ENCODE measurements around the gene PLEKHB1. TPM values are rescaled to one million over a fixed set of nuclear protein-coding genes. Genes with fewer than 3 reads are reported as not detected.
A peak's percentile ranks its signal among the peaks of the same experiment; 100 is the strongest.
"Not testable (repeated sequence)": the region's sequence is repeated elsewhere in the genome, so short reads cannot be mapped to it uniquely, and the experiment has no call there.

The PLEKHB1 gene
- total RNA-seq, 4 donors from 2014 or later, result 4.2 to 10.4 (median 5.3) TPM

DNA sequence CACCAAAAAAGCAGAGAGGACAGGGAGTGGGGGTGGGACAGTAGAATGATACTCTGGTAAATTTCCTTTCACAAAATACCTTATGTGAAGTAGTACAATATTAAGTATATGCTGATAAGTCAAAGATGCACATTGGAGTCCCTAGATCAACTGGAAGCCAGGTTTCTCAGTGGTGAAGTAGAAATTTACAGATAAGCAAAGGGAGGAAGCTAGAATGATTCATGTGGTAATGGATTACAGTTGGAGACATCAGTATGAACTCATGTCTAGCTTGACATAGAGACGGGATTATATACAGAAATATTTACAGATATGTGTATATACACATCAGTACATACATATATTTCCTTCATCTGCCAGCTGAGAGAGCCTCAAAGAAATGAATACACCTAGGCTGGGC lies 21.5 kb downstream of the PLEKHB1 start:
- TF ChIP-seq POLR2A (IDR thresholded peaks at IDR 0.05), result no peak
- TF ChIP-seq, protein P1, sequence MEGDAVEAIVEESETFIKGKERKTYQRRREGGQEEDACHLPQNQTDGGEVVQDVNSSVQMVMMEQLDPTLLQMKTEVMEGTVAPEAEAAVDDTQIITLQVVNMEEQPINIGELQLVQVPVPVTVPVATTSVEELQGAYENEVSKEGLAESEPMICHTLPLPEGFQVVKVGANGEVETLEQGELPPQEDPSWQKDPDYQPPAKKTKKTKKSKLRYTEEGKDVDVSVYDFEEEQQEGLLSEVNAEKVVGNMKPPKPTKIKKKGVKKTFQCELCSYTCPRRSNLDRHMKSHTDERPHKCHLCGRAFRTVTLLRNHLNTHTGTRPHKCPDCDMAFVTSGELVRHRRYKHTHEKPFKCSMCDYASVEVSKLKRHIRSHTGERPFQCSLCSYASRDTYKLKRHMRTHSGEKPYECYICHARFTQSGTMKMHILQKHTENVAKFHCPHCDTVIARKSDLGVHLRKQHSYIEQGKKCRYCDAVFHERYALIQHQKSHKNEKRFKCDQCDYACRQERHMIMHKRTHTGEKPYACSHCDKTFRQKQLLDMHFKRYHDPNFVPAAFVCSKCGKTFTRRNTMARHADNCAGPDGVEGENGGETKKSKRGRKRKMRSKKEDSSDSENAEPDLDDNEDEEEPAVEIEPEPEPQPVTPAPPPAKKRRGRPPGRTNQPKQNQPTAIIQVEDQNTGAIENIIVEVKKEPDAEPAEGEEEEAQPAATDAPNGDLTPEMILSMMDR (IDR thresholded peaks at IDR 0.05 in 4 of 5, conservative IDR thresholded peaks at IDR 0.05 in 1 of 5), result no peak
- in situ Hi-C loops (cut with MboI; ENCODE audit: low sequenced_read_pairs in 4 of 4), result loop anchor here in 2 of 4 donors (10.0 kb wide), 1 partner anchor 313 kb away; no protein-coding TSS in a partner anchor
- H3K9me3 ChIP-seq, result no peaks in the 10 kb centered on the region
- DNase-seq (no peak), ATAC-seq (no peak)
- H3K4me1 ChIP-seq, result peaks cover 5 to 18% of the 10 kb centered on the region in 2 donors
- H3K27ac ChIP-seq, result no peak overlapping the region
- H3K4me3 ChIP-seq, result no peak overlapping the region
- no peaks in the 10 kb centered on the region for H3K36me3 ChIP-seq
- intact Hi-C loops (cut with DNase I; ENCODE audit: low total_unique reads), result no loop called here
- no peaks in the 10 kb centered on the region for H3K27me3 ChIP-seq

DNA sequence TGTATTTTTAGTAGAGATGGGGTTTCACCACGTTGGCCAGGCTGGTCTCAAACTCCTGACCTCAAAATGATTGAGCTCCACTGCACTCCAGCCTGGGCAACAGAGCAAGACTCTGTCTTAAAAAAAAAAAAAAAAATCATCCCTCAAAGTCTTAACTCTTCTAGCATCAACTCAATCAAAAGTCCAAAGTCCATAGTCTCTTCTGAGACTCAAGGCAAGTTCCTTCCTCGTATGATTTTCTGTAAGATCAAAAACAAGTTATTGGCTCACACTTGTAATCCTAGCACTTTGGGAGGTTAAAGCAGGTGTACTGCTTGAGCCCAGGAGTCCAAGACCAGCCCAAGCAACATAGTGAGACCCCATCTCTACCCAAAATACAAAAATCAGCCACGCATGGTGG lies 24.4 kb downstream of the PLEKHB1 start:
- no peak for TF ChIP-seq POLR2A (IDR thresholded peaks at IDR 0.05)
- in situ Hi-C loops (cut with MboI; ENCODE audit: low sequenced_read_pairs in 4 of 4), result no loop called here

DNA sequence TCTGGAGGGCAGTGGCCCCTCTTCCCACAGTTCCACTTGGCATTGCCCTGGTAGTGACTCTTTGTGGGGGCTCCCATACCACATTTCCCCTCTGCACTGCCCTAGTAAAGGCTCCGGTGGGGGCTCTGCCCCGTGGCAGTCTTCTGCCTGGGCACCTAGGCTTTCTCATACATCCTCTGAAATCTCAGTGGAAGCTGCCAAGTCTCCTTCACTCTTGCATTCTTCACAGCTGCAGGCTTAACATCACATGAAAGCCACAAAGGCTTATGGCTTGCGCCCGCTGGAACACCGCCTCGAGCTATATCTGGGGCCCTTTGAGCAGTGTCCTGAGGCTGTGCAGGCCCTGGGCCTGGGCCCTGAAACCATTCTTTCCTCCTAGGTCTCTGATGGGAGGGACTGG lies 25.3 kb downstream of the PLEKHB1 start:
- in situ Hi-C loops (cut with MboI; ENCODE audit: low sequenced_read_pairs in 4 of 4) (no loop called here), intact Hi-C loops (cut with DNase I; ENCODE audit: low total_unique reads) (no loop called here)
- Histone ChIP-seq H3K4me1 (no peaks in the 10 kb centered on the region), H3K4me3 (no peak overlapping the region), H3K36me3 (no peaks in the 10 kb centered on the region), H3K27ac (no peak overlapping the region), H3K9me3 (no peaks in the 10 kb centered on the region), H3K27me3 (no peaks in the 10 kb centered on the region)
- no peak for ATAC-seq
- DNase-seq, result no peak
- no peak for TF ChIP-seq POLR2A (IDR thresholded peaks at IDR 0.05)
- TF ChIP-seq, protein P1 (IDR thresholded peaks at IDR 0.05 in 4 of 5, conservative IDR thresholded peaks at IDR 0.05 in 1 of 5), result no peak

More for the DNA sequence above, 24.4 kb downstream of the PLEKHB1 start:
- no peaks in the 10 kb centered on the region for H3K27me3 ChIP-seq
- H3K27ac ChIP-seq, result no peak overlapping the region
- DNase-seq (no peak), ATAC-seq (no peak)
- intact Hi-C loops (cut with DNase I; ENCODE audit: low total_unique reads), result no loop called here
- H3K9me3 ChIP-seq, result no peaks in the 10 kb centered on the region
- no peaks in the 10 kb centered on the region for H3K36me3 ChIP-seq
- no peak overlapping the region for H3K4me3 ChIP-seq
- no peaks in the 10 kb centered on the region for H3K4me1 ChIP-seq

DNA sequence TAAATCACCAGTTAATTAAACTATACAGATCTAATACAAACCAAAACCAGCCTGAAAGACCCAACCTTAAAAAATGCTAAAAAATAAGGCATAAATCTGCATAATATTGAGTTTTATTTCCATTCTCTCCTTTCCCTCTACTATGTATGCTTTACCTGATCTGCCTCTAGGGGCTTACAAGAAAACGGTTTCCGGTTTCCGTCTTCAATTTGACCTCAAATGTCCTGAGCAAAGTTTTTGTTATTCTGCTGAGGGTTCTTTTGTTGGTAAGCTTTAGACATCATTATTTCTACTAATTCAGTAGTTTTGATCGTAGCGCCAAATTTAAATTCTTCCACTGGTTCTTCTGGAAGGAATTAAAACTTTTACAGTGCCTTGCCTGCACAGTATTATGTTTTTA lies 30.2 kb downstream of the PLEKHB1 start:
- ATAC-seq; intact Hi-C loops (cut with DNase I; ENCODE audit: low total_unique reads); DNase-seq; in situ Hi-C loops (cut with MboI; ENCODE audit: low sequenced_read_pairs in 4 of 4); H3K9me3 ChIP-seq; H3K4me3 ChIP-seq; H3K36me3 ChIP-seq; H3K4me1 ChIP-seq; H3K27me3 ChIP-seq; H3K27ac ChIP-seq: not testable (repeated sequence)
- TF ChIP-seq, protein P1 (IDR thresholded peaks at IDR 0.05 in 4 of 5, conservative IDR thresholded peaks at IDR 0.05 in 1 of 5), result peak in 1 of 5 experiments; percentile 10

DNA sequence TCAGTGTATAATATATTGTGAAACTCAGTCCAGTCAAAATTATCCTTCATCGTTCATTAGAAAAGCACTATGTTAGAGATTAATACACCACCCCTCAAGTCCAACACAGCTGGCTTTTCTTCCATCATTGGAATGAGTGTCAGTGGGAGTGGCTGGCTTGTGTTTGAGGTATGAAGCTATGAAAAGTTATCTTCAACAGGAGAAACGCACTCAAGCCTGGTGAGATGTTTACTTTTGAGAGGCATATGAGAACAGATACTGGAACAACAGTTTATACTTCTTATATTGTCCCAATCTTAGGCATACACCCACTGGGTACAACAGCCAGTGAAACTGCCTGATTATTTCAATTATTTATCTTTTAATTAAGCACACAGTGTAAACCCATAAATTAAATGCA lies 34.3 kb downstream of the PLEKHB1 start:
- ATAC-seq (no peak), DNase-seq (no peak)
- Histone ChIP-seq H3K9me3 (no peaks in the 10 kb centered on the region), H3K4me1 (no peaks in the 10 kb centered on the region), H3K27me3 (no peaks in the 10 kb centered on the region), H3K27ac (no peak overlapping the region), H3K4me3 (no peak overlapping the region), H3K36me3 (peaks cover 0 to 10% of the 10 kb centered on the region in 2 donors)
- in situ Hi-C loops (cut with MboI; ENCODE audit: low sequenced_read_pairs in 4 of 4) (no loop called here), intact Hi-C loops (cut with DNase I; ENCODE audit: low total_unique reads) (no loop called here)
- TF ChIP-seq POLR2A (IDR thresholded peaks at IDR 0.05), result no peak
- TF ChIP-seq, protein P1 (IDR thresholded peaks at IDR 0.05 in 4 of 5, conservative IDR thresholded peaks at IDR 0.05 in 1 of 5), result no peak

Measured in gastrocnemius medialis (tissue), 4 donors.